IMR-90 (cell line): ENCODE measurements around the gene NFRKB. TPM values are rescaled to one million over a fixed set of nuclear protein-coding genes. Genes with fewer than 3 reads are reported as not detected.
A peak's percentile ranks its signal among the peaks of the same experiment; 100 is the strongest.

ENCODE experiments used
- ATAC-seq: fragments of 200-7000 bp; cut with Tn5 transposase; 2 replicates; pipeline ENCODE4 v1.9.1; 2020; ENCODE audit warnings: low read depth, mild to moderate bottlenecking, moderate library complexity
- BruUV-seq: library from RNA; stranded (reverse); fragments of 400-500 nt; replicated peaks from 2 replicates; lab custom pipeline; 2021; lab: Mats Ljungman, UMichigan
- CTCF ChIA-PET: fragments of 300-600 bp; formaldehyde crosslinking; extraction: SDS; loops from one replicate; lab custom pipeline; 2021; ENCODE audit warnings: antibody characterized with exemption; lab: Yijun Ruan, JAX
- POLR2A ChIA-PET: fragments of 300-600 bp; sonication (Branson Sonifier 250); formaldehyde crosslinking; loops from one replicate; lab custom pipeline; 2022; ENCODE audit warnings: antibody characterized with exemption; ENCODE audit not compliant: unreplicated experiment; lab: Charles Lee
- DNase-seq: peaks from one replicate; pipeline ENCODE4 v3.0.0; 2013
- H2AFZ ChIP-seq: replicated peaks from 2 replicates; pipeline ENCODE3; 2013; ENCODE audit warnings: low read length, mild to moderate bottlenecking; ENCODE audit not compliant: poor library complexity
- H2AK5ac ChIP-seq: 2 replicates; pipeline ENCODE4 v1.6.1; 2013; ENCODE audit warnings: low read depth, low read length, inconsistent platforms
- H2AK9ac ChIP-seq: replicated peaks from 2 replicates; pipeline ENCODE3; 2013; ENCODE audit warnings: mild to moderate bottlenecking, low read depth, low read length, moderate library complexity; ENCODE audit not compliant: poor library complexity
- H2BK120ac ChIP-seq: 2 replicates; pipeline ENCODE4 v1.6.1; 2013; ENCODE audit warnings: low read depth, low read length, inconsistent platforms
- H2BK15ac ChIP-seq: 3 replicates; pipeline ENCODE4 v1.6.1; 2013; ENCODE audit warnings: low read depth, low read length, inconsistent platforms
- H2BK20ac ChIP-seq: 2 replicates; pipeline ENCODE4 v1.6.1; 2013; ENCODE audit warnings: low read depth, mild to moderate bottlenecking, inconsistent platforms, low read length, moderate library complexity
- H2BK5ac ChIP-seq: 2 replicates; pipeline ENCODE4 v1.6.1; 2013; ENCODE audit warnings: mild to moderate bottlenecking, low read depth, low read length, inconsistent platforms; ENCODE audit not compliant: poor library complexity, severe bottlenecking
- H3K14ac ChIP-seq: replicated peaks from 2 replicates; pipeline ENCODE4 v1.6.1; 2013; ENCODE audit warnings: low read depth, low read length, inconsistent platforms
- H3K18ac ChIP-seq: 2 replicates; pipeline ENCODE4 v1.6.1; 2013; ENCODE audit warnings: low read depth, low read length, control low read depth
- H3K23ac ChIP-seq: 2 replicates; pipeline ENCODE4 v1.6.1; 2013; ENCODE audit warnings: low read depth, low read length, inconsistent platforms
- H3K27ac ChIP-seq: 2 replicates; pipeline ENCODE4 v1.5.1; 2013; ENCODE audit warnings: mild to moderate bottlenecking, control low read depth, low read length; ENCODE audit not compliant: insufficient read depth
- H3K27me3 ChIP-seq: 2 replicates; pipeline ENCODE4 v1.6.1; 2013; ENCODE audit warnings: low read length; ENCODE audit not compliant: control insufficient read depth, insufficient read depth
- H3K36me3 ChIP-seq: 2 replicates; pipeline ENCODE4 v1.6.1; 2013; ENCODE audit warnings: low read length, mixed read lengths; ENCODE audit not compliant: control insufficient read depth, insufficient read depth
- H3K4ac ChIP-seq: 2 replicates; pipeline ENCODE4 v1.6.1; 2013; ENCODE audit warnings: low read depth, low read length, inconsistent platforms
- H3K4me1 ChIP-seq: 2 replicates; pipeline ENCODE4 v1.6.1; 2013; ENCODE audit warnings: low read length, mixed read lengths; ENCODE audit not compliant: control insufficient read depth, insufficient read depth
- H3K4me2 ChIP-seq: 2 replicates; pipeline ENCODE4 v1.6.1; 2013; ENCODE audit warnings: low read depth, mild to moderate bottlenecking, control low read depth, low read length, moderate library complexity
- H3K4me3 ChIP-seq: 2 replicates; pipeline ENCODE4 v1.5.1; 2013; ENCODE audit warnings: low read depth, mild to moderate bottlenecking, control low read depth, low read length, moderate library complexity; ENCODE audit not compliant: insufficient read depth
- H3K56ac ChIP-seq: 2 replicates; pipeline ENCODE4 v1.6.1; 2013; ENCODE audit warnings: low read length, inconsistent platforms; ENCODE audit not compliant: insufficient read depth; ENCODE audit errors: extremely low read depth
- H3K79me1 ChIP-seq, 2 experiments: 2 replicates each; pipeline ENCODE4 v1.6.1; 2013; ENCODE audit warnings: low read length in 2 of 2, inconsistent platforms in 1 of 2, low read depth in 1 of 2
- H3K9ac ChIP-seq: 2 replicates; pipeline ENCODE4 v1.6.1; 2013; ENCODE audit warnings: low read depth, low read length, control low read depth
- H3K9me1 ChIP-seq: 2 replicates; pipeline ENCODE4 v1.6.1; 2013; ENCODE audit warnings: low read length, inconsistent platforms; ENCODE audit not compliant: insufficient read depth
- H3K9me3 ChIP-seq: 2 replicates; pipeline ENCODE4 v1.6.1; 2013; ENCODE audit warnings: low read length; ENCODE audit not compliant: control insufficient read depth, insufficient read depth
- H4K20me1 ChIP-seq: 2 replicates; pipeline ENCODE4 v1.6.1; 2013; ENCODE audit warnings: low read length, inconsistent platforms; ENCODE audit not compliant: insufficient read depth
- H4K5ac ChIP-seq: 2 replicates; pipeline ENCODE4 v1.6.1; 2013; ENCODE audit warnings: mild to moderate bottlenecking, low read depth, low read length, control low read depth
- H4K8ac ChIP-seq, 2 experiments: 2 replicates each; pipeline ENCODE4 v1.6.1; 2013; ENCODE audit warnings: low read depth in 2 of 2, low read length in 2 of 2, control low read depth in 1 of 2, inconsistent platforms in 1 of 2
- H4K91ac ChIP-seq: 2 replicates; pipeline ENCODE4 v1.6.1; 2013; ENCODE audit warnings: low read depth, low read length, inconsistent platforms; ENCODE audit not compliant: insufficient read depth
- CEBPB ChIP-seq: IDR thresholded peaks from 2 replicates; pipeline ENCODE4 v1.6.1; 2012; ENCODE audit warnings: low read depth, low read length, improper control_type of control experiment
- CHD1 ChIP-seq: IDR thresholded peaks from 2 replicates; pipeline ENCODE4 v1.6.1; 2012; ENCODE audit warnings: low read depth, low read length, improper control_type of control experiment
- FOS ChIP-seq: fragments of 150-350 bp; IDR thresholded peaks from 2 replicates; pipeline ENCODE4 v1.6.1; 2016; ENCODE audit warnings: low read depth, low read length
- MAZ ChIP-seq: IDR thresholded peaks from 2 replicates; pipeline ENCODE4 v1.6.1; 2012; ENCODE audit warnings: low read depth, mild to moderate bottlenecking, low read length, improper control_type of control experiment, moderate library complexity, borderline replicate concordance
- MXI1 ChIP-seq: IDR thresholded peaks from 2 replicates; pipeline ENCODE4 v1.6.1; 2012; ENCODE audit warnings: low read depth, mild to moderate bottlenecking, low read length, moderate library complexity, borderline replicate concordance
- SMC3 ChIP-seq: fragments of 150-350 bp; IDR thresholded peaks from 2 replicates; pipeline ENCODE4 v1.6.1; 2016; ENCODE audit warnings: low read depth, mild to moderate bottlenecking, antibody characterized with exemption, low read length, moderate library complexity
- WGBS, 2 experiments: methylation state at CpG; one replicate each; pipeline versions ENCODE4 v1.1.5 to v1.1.7; 2013; ENCODE audit warnings: missing lambda C conversion rate in 2 of 2; ENCODE audit not compliant: insufficient read length in 1 of 2; ENCODE audit errors: extremely low coverage in 2 of 2; 5-methylcytosine and 5-hydroxymethylcytosine counted together
- dilution Hi-C: fragments of 300-500 bp; cut with HindIII; formaldehyde crosslinking; loops from one replicate; pipeline ENCODE4 v1.14.3; 2018; ENCODE audit warnings: low sequenced_read_pairs; ENCODE audit not compliant: unreplicated experiment
- in situ Hi-C: fragments of 300-500 bp; cut with MboI; formaldehyde crosslinking; loops from 3 replicates; pipeline ENCODE4 v1.14.3; 2019; ENCODE audit warnings: low sequenced_read_pairs, inconsistent platforms, mixed read lengths
- intact Hi-C: fragments of 100-400 bp; cut with micrococcal nuclease; formaldehyde crosslinking; loops from 2 replicates; pipeline ENCODE4 v1.10.0; 2022
- polyA plus RNA-seq, 3 experiments: library from polyadenylated mRNA; depleted of rRNA; stranded (reverse); fragments of >200 nt; gene quantifications; 2 replicates each; pipeline ENCODE4 v1.2.3, GENCODE V29; 2012; ENCODE audit warnings: low replicate concordance in 1 of 3
- total RNA-seq: library from RNA; depleted of rRNA; stranded (reverse); fragments of >200 nt; gene quantifications from 2 replicates; pipeline ENCODE4 v1.2.3, GENCODE V29; 2012
- TF ChIP-seq, protein P1 (sequence below): fragments of 150-350 bp; IDR thresholded peaks from 2 replicates; pipeline ENCODE4 v1.6.1; 2017; ENCODE audit warnings: mild to moderate bottlenecking, antibody characterized with exemption, low read length, low read depth

Gene NFRKB
- total and polyA plus RNA-seq, 2 of the 4 experiments (the other 2 are of a cell fraction) = 15.2 to 28.9 TPM

DNA sequence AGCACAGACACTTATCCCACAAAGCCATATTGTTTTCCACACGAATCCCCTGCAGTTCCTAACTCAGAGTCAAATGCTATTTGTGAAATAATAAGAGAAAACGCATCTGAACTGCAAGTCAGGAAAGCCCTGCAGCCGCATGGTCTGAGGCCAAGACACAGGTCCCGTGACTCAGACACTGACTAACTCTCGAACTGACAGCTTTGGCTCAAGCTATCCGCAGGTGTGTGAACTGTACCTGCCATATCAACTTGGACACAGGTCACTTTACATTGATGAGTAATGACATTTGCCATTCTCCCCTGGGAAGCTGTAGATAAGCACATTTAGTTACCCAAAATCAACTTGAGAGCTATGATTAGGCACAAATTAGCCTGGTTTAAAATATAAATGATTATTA lies 34.9 kb upstream of the NFRKB start:
- Histone ChIP-seq H3K18ac (no peak overlapping the region), H3K56ac (no peak overlapping the region), H3K9me1 (0 out of 2 replicates have a peak, but pooled peaks cover 3% of the 10 kb centered on the region), H2BK20ac (no peak overlapping the region), H3K27me3 (no peaks in the 10 kb centered on the region), H4K5ac (no peak overlapping the region), H3K27ac (no peak overlapping the region), H4K91ac (no peak overlapping the region), H4K20me1 (no peaks in the 10 kb centered on the region), H3K14ac (no peak overlapping the region), H2AK9ac (no peak overlapping the region), H2BK5ac (no peak overlapping the region), H2AK5ac (no peak overlapping the region), H3K79me1 (no peaks in the 10 kb centered on the region), H4K8ac (no peak overlapping the region), H3K4me3 (no peak overlapping the region), H2AFZ (no peak overlapping the region), H3K4me2 (no peak overlapping the region), H3K9me3 (no peaks in the 10 kb centered on the region), H3K4me1 (no peaks in the 10 kb centered on the region), H3K36me3 (peaks cover 13% of the 10 kb centered on the region), H3K4ac (no peak overlapping the region), H2BK120ac (no peak overlapping the region), H2BK15ac (no peak overlapping the region), H3K9ac (no peak overlapping the region), H3K23ac (no peak overlapping the region)
- ChIA-PET POLR2A (no interaction called here), CTCF (interaction anchor here (0.8 to 3.9 kb wide), 3 partner anchors 9 to 202 kb away, joined by 3 to 11 read pairs (median 3); no protein-coding TSS in a partner anchor)
- no peak for TF ChIP-seq FOS
- no peak for TF ChIP-seq SMC3
- no peak for TF ChIP-seq MAZ
- no peak for TF ChIP-seq MXI1
- TF ChIP-seq, protein P1, sequence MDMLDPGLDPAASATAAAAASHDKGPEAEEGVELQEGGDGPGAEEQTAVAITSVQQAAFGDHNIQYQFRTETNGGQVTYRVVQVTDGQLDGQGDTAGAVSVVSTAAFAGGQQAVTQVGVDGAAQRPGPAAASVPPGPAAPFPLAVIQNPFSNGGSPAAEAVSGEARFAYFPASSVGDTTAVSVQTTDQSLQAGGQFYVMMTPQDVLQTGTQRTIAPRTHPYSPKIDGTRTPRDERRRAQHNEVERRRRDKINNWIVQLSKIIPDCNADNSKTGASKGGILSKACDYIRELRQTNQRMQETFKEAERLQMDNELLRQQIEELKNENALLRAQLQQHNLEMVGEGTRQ = no peak
- no peak for TF ChIP-seq CEBPB
- no peak for TF ChIP-seq CHD1
- intact Hi-C loops (no loop called here), in situ Hi-C loops (no loop called here), dilution Hi-C loops (loop anchor here (25.0 kb wide), 1 partner anchor 207 kb away; no protein-coding TSS in a partner anchor)
- 74% methylated on average over 3 of the region's 6 CpGs; no CpG with 5 or more reads in 1 of the 2 experiments for WGBS, 2 experiments
- ATAC-seq = no peak
- peak; percentile 33 for DNase-seq
- no TSS peak for BruUV-seq
